Stimulated activated CD4-positive, alpha-beta T cell treated with anti-CD3 and anti-CD28 coated beads, Interleukin-1b, Interleukin-23, amount 100 ng/mL, for 4 hours (primary cell): ENCODE results near the gene SCN8A.

Experiments
- DNase-seq, 2 donors: peaks; one replicate each; pipeline ENCODE4 v3.0.0-alpha.2; 2020; ENCODE audit warnings: low read depth in 2 of 2

Gene SCN8A

DNA sequence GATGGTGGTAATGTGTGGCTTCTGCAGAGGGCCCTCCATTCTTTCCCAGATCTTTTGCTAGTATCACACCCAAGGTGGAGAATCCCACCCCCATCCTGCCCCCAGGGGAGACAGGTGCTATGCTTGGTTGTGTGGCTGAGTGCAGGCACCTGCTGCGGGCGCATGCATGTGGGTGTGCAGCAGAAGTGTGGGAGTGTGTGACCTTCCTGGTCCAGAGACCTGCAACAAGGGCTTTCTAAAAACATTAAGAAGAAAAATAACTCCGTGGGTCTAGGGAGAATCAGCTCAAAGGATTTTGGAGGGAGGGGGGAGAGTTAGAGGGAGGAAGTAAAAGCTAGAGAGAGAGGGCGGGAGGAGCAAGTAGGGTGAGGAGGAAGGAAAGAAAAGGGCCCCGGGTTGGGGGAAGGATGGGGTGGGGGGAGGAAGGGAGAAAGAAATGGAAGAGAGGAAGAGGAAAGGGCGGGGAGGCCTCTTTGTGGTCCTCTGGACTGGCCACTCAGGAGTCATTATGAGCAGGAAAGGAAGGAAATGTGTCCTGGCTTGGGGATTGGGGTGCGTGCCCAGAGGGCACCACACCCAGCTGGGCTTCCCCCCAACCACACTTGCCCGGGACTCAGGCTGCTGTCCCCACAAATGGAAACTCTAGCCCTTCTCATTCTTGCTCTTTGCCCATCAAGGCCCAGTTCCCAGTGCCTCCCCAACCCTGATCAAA is 260.5 kb downstream of the SCN8A start:
- DNase-seq, result no peak

GRCh38 chr12:51852404-51853137 is 261.5 kb downstream of the SCN8A start:
- no peak for DNase-seq

DNA sequence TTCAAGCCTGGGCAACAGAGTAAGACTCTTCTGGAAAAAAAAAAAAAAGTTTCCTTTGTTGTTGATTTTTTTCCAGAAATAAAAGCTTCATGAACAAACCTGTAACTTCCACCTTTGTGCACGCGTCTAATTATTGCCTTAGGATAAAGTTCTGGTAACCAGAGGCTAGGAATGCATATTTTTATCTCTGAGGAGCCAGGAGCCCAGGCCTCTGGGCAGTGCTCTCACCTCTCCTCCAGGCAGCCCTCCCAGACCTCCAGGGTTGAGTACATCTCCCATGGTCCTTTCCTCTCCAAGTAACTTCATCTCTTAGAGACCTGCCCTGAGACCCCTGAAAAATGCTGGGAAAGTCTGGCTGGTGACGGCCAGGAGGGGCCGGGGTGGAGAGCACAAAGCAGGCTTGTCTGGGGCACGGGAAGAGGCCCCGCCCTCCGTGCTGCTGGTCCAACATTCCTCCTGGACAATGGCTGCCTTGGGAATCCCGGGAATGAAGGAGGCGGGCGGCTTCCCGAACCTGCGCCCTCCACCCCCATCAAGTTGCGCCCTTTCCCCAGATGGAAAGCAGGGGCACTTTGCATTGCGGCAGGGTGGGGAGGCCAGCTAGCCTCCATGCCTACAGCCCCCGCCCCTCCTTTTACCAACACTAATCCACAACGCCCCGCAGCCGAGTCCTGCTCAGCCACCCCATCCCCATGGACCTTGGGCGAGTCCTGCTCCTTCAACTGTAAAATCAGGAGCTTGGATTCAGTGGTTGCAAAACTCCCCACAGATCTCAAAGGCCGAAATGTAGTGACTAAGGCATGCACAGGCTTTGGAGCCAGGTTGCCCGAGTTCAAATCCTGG is 264.8 kb downstream of the SCN8A start:
- DNase-seq, result no peak

DNA sequence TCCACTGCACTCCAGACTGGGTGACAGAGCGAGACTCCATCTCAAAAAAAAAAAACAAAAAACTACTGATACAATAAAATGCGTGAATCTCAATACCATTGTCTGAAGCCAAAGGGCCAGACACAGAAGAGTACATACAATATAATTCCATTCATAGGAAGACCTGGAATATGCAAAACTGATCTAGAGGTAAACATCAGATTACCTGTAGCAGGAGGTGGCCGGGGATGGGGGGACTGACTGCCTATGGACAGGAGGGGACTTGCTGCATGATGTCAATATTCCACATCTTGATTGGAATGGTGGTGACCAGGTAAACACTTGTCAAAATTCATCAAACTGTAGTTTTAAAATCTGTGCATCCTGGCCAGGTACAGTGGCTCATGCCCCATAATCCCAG is 270.0 kb downstream of the SCN8A start:
- no peak for DNase-seq
